SH-SY5Y (cell line): ENCODE data around the gene ACSBG1.

Experiments
- GATA2 ChIP-seq: IDR thresholded peaks from 2 replicates; pipeline ENCODE4 v1.6.1; 2011; ENCODE audit warnings: mild to moderate bottlenecking, low read depth, low read length
- GATA3 ChIP-seq: IDR thresholded peaks from 2 replicates; pipeline ENCODE4 v1.6.1; 2011; ENCODE audit warnings: low read depth, mild to moderate bottlenecking, low read length, moderate library complexity

ACSBG1 gene

DNA sequence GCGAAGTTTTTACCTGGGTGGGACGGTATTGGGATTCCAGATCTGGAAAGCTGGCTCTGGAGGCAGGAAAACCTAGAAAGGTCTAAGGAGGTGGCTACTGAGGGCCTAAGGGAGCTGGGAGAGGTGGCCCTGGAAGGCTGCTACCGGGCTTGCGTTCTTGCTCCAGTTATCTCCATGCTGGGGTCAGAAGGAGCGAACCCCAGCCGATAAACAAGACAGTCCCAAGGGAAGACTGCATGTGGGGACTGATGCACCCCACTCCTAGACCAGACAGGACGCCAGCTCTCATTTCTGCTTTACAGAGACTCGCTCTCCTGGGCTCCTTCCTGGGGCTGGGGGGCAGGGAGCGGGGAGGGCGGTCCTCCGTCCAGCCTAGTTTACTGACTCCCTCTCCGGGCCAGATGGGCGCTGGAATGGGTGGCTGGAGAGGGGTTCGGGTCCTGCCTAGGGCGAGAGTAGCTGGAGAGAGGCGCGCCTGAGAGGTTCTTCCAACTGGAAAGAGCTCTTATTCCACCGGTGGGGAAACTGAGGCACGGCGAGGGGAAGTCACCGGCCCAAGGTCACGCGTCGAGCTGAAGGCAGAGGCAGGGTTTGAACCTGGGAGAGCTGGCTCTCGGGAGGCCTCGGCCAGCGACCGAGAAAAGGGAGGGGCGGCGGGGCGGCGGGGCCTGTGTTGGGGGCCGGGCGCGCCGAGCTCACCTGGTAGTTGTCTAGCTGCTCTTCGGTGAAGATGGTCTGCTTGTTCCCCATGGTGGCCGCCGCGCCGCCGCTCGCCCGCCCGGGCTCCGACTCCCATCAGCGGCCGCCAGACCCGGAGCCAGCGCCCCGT, 103.7 kb downstream of the ACSBG1 start:
- TF ChIP-seq GATA3: no peak

- TF ChIP-seq GATA2 (no peak), GATA3 (no peak)
Observed at GRCh38 chr15:78129751-78130287, 104.5 kb downstream of the ACSBG1 start.

GRCh38 chr15:78129077-78129750, 105.2 kb downstream of the ACSBG1 start:
- TF ChIP-seq GATA3 (no peak), GATA2 (no peak)

- TF ChIP-seq GATA2 (no peak), GATA3 (no peak)
Observed at GRCh38 chr15:78127882-78128281, 106.5 kb downstream of the ACSBG1 start.

- TF ChIP-seq GATA2 (no peak), GATA3 (no peak)
Observed at GRCh38 chr15:78125267-78125666, 109.1 kb downstream of the ACSBG1 start.

DNA sequence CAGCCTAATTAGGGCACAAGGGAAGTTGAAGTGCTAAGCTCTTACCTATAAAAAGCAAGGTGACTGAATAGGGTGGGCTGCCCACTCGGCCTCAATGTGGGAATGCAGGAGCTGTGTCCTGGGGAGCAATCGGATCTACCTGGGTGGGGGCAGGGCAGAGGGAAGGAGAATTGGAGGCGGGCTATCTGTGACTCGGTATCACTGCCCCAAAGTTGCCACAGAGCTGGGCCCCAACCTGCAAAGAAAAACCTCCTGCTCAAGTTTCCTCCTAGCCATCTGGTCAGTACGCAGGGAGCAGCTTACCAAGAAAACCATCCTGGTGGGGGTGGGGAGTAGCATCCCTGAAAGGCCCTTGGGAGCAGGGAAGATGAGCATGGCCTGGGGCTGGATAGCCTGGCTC, 113.8 kb downstream of the ACSBG1 start:
- no peak for TF ChIP-seq GATA2
